GM18517 (cell line): ENCODE measurements around the gene CCDC146.

ENCODE experiments used
- ATAC-seq: cut with Tn5 transposase; IDR thresholded peaks from one replicate; pipeline ENCODE4 v1.9.1; 2021; ENCODE audit warnings: mild to moderate bottlenecking, moderate library complexity; ENCODE audit not compliant: unreplicated experiment

The CCDC146 gene

GRCh38 chr7:77282897-77283296, 160.5 kb downstream of the CCDC146 start:
- ATAC-seq: no peak

GRCh38 chr7:77284005-77284404, 161.6 kb downstream of the CCDC146 start:
- no peak for ATAC-seq

- ATAC-seq: no peak
Observed at GRCh38 chr7:77284616-77285015, 162.2 kb downstream of the CCDC146 start.

GRCh38 chr7:77288676-77289320, 166.4 kb downstream of the CCDC146 start:
- ATAC-seq: no peak

- no peak for ATAC-seq
Observed at GRCh38 chr7:77289387-77289786, 167.0 kb downstream of the CCDC146 start.

GRCh38 chr7:77290425-77290824, 168.0 kb downstream of the CCDC146 start:
- ATAC-seq: no peak

GRCh38 chr7:77293046-77293445, 170.6 kb downstream of the CCDC146 start:
- ATAC-seq: no peak

GRCh38 chr7:77295549-77295948, 173.1 kb downstream of the CCDC146 start:
- no peak for ATAC-seq

- no peak for ATAC-seq
Observed at GRCh38 chr7:77306231-77307067, 184.0 kb downstream of the CCDC146 start.

GRCh38 chr7:77308792-77309191, 186.4 kb downstream of the CCDC146 start:
- no peak for ATAC-seq

GRCh38 chr7:77309714-77310220, 187.4 kb downstream of the CCDC146 start:
- no peak for ATAC-seq

- no peak for ATAC-seq
Observed at GRCh38 chr7:77310982-77311381, 188.6 kb downstream of the CCDC146 start.

- no peak for ATAC-seq
Observed at GRCh38 chr7:77313085-77313484, 190.7 kb downstream of the CCDC146 start.

- ATAC-seq: no peak
Observed at GRCh38 chr7:77313876-77314480, 191.6 kb downstream of the CCDC146 start.

GRCh38 chr7:77315182-77315591, 192.8 kb downstream of the CCDC146 start:
- no peak for ATAC-seq

GRCh38 chr7:77316219-77316978, 194.0 kb downstream of the CCDC146 start:
- no peak for ATAC-seq

GRCh38 chr7:77318019-77318418, 195.6 kb downstream of the CCDC146 start:
- ATAC-seq: no peak

- ATAC-seq: no peak
Observed at GRCh38 chr7:77320137-77320536, 197.7 kb downstream of the CCDC146 start.

- ATAC-seq: no peak
Observed at GRCh38 chr7:77320714-77321113, 198.3 kb downstream of the CCDC146 start.

GRCh38 chr7:77321300-77321699, 198.9 kb downstream of the CCDC146 start:
- ATAC-seq: no peak

- no peak for ATAC-seq
Observed at GRCh38 chr7:77326131-77326530, 203.7 kb downstream of the CCDC146 start.
